AG04450 (cell line): ENCODE data around the gene ACAN. TPM values are rescaled to one million over a fixed set of nuclear protein-coding genes. Genes with fewer than 3 reads are reported as not detected.

Experiments used
- CTCF ChIA-PET: fragments of 300-600, 350-600 bp; formaldehyde crosslinking; extraction: SDS; loops from one replicate; lab custom pipeline; 2022; ENCODE audit warnings: antibody characterized with exemption, inconsistent platforms; lab: Charles Lee
- POLR2A ChIA-PET: fragments of 350-600 bp; formaldehyde crosslinking; extraction: SDS; loops from one replicate; lab custom pipeline; 2021; ENCODE audit warnings: antibody characterized with exemption, inconsistent platforms; lab: Yijun Ruan, JAX
- DNase-seq: peaks from one replicate; pipeline ENCODE4 v3.0.0-alpha.2; 2011; ENCODE audit warnings: low read depth, low spot score
- H3K27ac ChIP-seq: one replicate; pipeline ENCODE4 v1.5.1; 2012; ENCODE audit warnings: low read depth, low read length, control low read depth
- H3K27me3 ChIP-seq: one replicate; pipeline ENCODE4 v1.6.0; 2012; ENCODE audit warnings: low read length; ENCODE audit not compliant: control insufficient read depth, insufficient read depth
- H3K4me3 ChIP-seq: 2 replicates; pipeline ENCODE4 v1.5.1; 2011; ENCODE audit warnings: mild to moderate bottlenecking, low read depth, low read length, control low read depth
- H3K9me3 ChIP-seq: 2 replicates; pipeline ENCODE4 v1.5.1; 2012; ENCODE audit warnings: low read length; ENCODE audit not compliant: control insufficient read depth, insufficient read depth
- polyA plus RNA-seq: library from polyadenylated mRNA; depleted of rRNA; stranded (reverse); fragments of >200 nt; gene quantifications from 2 replicates; pipeline ENCODE4 v1.2.3, GENCODE V29; 2011
- TF ChIP-seq, protein P1 (sequence below): IDR thresholded peaks from 2 replicates; pipeline ENCODE4 v1.5.1; 2011; ENCODE audit warnings: low read depth, low read length, control low read depth, inconsistent platforms

The ACAN gene
- polyA plus RNA-seq, 1 experiment = 0.20 TPM

DNA sequence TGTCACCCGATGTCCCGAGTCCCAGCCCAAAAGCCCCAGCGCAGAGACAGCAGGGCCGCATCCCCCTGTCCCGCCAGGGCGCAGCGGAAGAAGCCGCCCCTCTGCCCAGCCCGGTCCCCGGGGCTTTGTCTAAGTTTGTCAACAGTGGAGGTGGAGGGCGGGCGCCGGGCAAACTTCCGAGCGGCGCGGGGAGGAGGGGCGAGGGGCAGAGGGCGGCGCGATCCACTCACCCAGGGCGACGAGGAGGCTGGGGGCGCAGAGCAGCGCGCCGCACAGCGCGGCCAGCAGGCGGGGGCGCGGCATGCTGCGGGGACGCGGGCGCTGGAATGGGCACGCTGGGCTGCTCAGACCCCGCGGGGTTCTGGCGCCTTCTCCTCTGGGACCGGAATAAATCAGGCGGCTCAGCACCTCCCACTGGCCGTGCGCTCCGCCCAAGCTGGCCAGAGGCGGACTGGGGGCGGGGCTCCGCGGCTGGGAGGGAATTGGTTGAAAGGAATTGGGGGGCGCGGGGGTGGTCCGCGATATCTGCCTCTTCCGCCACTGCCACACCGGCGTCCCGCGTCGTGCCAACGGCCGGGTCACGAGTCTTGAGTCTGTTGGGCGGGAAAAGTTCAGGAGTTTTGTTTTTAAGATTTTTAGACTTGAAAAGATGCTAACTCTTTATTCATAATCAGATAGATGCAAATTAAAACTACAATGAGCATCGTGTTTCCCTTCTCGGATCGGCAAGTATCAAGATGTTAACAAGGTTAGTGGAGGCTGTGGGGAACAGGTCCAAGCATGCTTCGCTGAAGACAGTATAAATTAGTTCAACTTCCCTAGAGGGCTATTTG, 110.0 kb downstream of the ACAN start, which contains the start of gene MFGE8:
Gene MFGE8, minus strand, starts transcription at position 363 of the 833 bp plus-strand sequence. Its CDS starts 60 bp downstream, at position 303.
- ChIA-PET CTCF (interaction anchor here (1.4 kb wide), 1 partner anchor 144 kb away, joined by 4 read pairs; no protein-coding TSS in a partner anchor), POLR2A (interaction anchor here (0.6 to 1.3 kb wide), 3 partner anchors 9 to 275 kb away, joined by 3 to 5 read pairs (median 3); no protein-coding TSS in a partner anchor)
- Histone ChIP-seq H3K27me3 (no peaks in the 10 kb centered on the region), H3K9me3 (no peaks in the 10 kb centered on the region; the same call in 1 of the 2 replicates), H3K27ac (peak within 1 kb of the TSS; percentile 80), H3K4me3 (peak within 1 kb of the TSS; percentile 80)
- no peak for DNase-seq
- TF ChIP-seq, protein P1, sequence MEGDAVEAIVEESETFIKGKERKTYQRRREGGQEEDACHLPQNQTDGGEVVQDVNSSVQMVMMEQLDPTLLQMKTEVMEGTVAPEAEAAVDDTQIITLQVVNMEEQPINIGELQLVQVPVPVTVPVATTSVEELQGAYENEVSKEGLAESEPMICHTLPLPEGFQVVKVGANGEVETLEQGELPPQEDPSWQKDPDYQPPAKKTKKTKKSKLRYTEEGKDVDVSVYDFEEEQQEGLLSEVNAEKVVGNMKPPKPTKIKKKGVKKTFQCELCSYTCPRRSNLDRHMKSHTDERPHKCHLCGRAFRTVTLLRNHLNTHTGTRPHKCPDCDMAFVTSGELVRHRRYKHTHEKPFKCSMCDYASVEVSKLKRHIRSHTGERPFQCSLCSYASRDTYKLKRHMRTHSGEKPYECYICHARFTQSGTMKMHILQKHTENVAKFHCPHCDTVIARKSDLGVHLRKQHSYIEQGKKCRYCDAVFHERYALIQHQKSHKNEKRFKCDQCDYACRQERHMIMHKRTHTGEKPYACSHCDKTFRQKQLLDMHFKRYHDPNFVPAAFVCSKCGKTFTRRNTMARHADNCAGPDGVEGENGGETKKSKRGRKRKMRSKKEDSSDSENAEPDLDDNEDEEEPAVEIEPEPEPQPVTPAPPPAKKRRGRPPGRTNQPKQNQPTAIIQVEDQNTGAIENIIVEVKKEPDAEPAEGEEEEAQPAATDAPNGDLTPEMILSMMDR = 0 out of 2 replicates have a peak, but pooled peaks have one; percentile 6

DNA sequence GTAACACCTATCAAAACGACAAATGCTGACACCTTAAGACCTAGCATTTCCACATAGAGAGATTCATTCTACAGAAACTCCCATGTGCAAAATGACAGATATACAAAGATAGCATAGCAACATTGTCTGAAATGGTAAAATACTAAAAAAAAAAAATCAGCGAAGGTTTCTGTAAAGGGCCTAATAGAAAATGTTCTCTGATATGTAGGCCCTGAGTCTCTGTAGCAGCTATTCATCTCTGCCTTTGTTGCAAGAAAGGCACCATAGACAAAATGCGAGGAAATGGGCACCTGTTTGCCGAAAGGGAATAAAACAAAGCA, 110.6 kb downstream of the ACAN start:
- CTCF ChIA-PET = interaction anchor here (3.5 kb wide), 1 partner anchor 9 kb away, joined by 24 read pairs; no protein-coding TSS in a partner anchor

DNA sequence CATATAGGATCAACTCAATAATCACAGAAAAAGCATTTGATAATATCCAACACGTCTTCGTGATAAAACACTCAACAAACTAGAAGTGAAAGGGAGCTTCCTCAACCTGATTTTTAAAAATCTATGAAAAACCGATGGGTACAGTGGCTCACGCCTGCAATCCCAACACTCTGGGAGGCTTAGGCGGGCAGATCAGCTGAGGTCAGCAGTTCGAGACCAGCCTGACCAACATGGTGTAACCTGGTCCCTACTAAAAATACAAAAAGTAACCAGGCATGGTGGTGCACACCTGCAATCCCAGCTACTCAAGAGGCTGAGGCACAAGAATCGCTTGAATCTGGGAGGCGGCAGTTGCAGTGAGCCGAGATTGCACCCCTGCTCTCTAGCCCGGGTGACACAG, 112.1 kb downstream of the ACAN start:
- POLR2A ChIA-PET = interaction anchor here (0.5 kb wide), 1 partner anchor 101 kb away, joined by 3 read pairs; no protein-coding TSS in a partner anchor
- H3K27ac ChIP-seq = no peak overlapping the region
- CTCF ChIA-PET = interaction anchor here (0.6 to 3.5 kb wide), 5 partner anchors 10 to 123 kb away, joined by 3 to 24 read pairs (median 6); no protein-coding TSS in a partner anchor

More for the DNA sequence above, 110.6 kb downstream of the ACAN start:
- Histone ChIP-seq H3K4me3 (peak overlapping the region; percentile 80), H3K27ac (no peak overlapping the region), H3K27me3 (no peaks in the 10 kb centered on the region), H3K9me3 (no peaks in the 10 kb centered on the region; the same call in 1 of the 2 replicates)
- POLR2A ChIA-PET = interaction anchor here (0.6 to 0.7 kb wide), 3 partner anchors 9 to 276 kb away, joined by 3 to 5 read pairs (median 3); no protein-coding TSS in a partner anchor
- DNase-seq = no peak
- TF ChIP-seq, protein P1 = no peak

DNA sequence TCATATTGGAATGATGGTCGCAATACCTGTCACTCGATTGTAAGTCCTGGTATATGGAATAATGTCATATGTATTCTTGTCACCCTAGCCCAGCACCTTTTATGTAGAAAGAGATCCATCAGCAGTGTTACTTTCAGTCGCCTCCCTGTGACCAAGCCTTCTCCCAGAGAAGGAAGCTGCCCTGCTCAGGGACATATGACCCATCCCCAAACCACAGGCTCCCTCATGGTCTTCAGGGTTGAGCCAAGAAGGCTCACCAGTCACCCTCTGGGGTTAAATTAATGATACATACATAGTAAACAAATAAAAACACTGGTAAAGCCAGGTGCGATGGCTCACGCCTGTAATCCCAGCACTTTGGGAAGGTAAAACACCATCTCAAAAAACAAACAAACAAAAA, 114.5 kb downstream of the ACAN start:
- ChIA-PET POLR2A (no interaction called here), CTCF (interaction anchor here (0.9 kb wide), 1 partner anchor 260 kb away, joined by 3 read pairs; no protein-coding TSS in a partner anchor)

More for the DNA sequence above, 112.1 kb downstream of the ACAN start:
- Histone ChIP-seq H3K27me3 (no peaks in the 10 kb centered on the region), H3K4me3 (no peak overlapping the region), H3K9me3 (no peaks in the 10 kb centered on the region; the same call in 1 of the 2 replicates)
- DNase-seq = no peak
- TF ChIP-seq, protein P1 = no peak

More for the DNA sequence above, 114.5 kb downstream of the ACAN start:
- H3K9me3 ChIP-seq = no peaks in the 10 kb centered on the region
- no peak for DNase-seq
- H3K4me3 ChIP-seq = no peak overlapping the region
- TF ChIP-seq, protein P1 = no peak
- no peak overlapping the region for H3K27ac ChIP-seq
- no peaks in the 10 kb centered on the region for H3K27me3 ChIP-seq
